Activated CD4-positive, alpha-beta T cell treated with anti-CD3 and anti-CD28 coated beads for 36 hours (primary cell): ENCODE measurements around the gene PCYOX1L. TPM values are rescaled to one million over a fixed set of nuclear protein-coding genes. Genes with fewer than 3 reads are reported as not detected.

Experiments used
- ATAC-seq: fragments of 200-7000 bp; cut with Tn5 transposase; one replicate; pipeline ENCODE4 v1.10.0; 2021; ENCODE audit warnings: mild to moderate bottlenecking, moderate library complexity
- CTCF ChIA-PET: fragments of 350-600 bp; sonication (Branson Sonifier 250); formaldehyde crosslinking; loops from one replicate; lab custom pipeline; 2021; ENCODE audit warnings: antibody characterized with exemption; lab: Charles Lee
- POLR2A ChIA-PET: fragments of 350-600 bp; sonication (Branson Sonifier 250); formaldehyde crosslinking; loops from one replicate; lab custom pipeline; 2021; ENCODE audit warnings: antibody characterized with exemption, inconsistent platforms; lab: Charles Lee
- DNase-seq: peaks from one replicate; pipeline ENCODE4 v3.0.0-alpha.2; 2020
- H3K27ac Mint-ChIP-seq: one replicate; pipeline ENCODE4 v1.8.0; 2021; ENCODE audit warnings: mixed read lengths
- H3K27me3 Mint-ChIP-seq: one replicate; pipeline ENCODE4 v1.8.0; 2021; ENCODE audit warnings: mixed read lengths
- H3K36me3 Mint-ChIP-seq: one replicate; pipeline ENCODE4 v1.8.0; 2021; ENCODE audit warnings: low read depth, mixed read lengths
- H3K4me1 Mint-ChIP-seq: one replicate; pipeline ENCODE4 v1.8.0; 2021; ENCODE audit warnings: mixed read lengths
- H3K4me3 Mint-ChIP-seq: one replicate; pipeline ENCODE4 v1.8.0; 2021; ENCODE audit warnings: mild to moderate bottlenecking, moderate library complexity, mixed read lengths
- H3K9me3 Mint-ChIP-seq: one replicate; pipeline ENCODE4 v1.8.0; 2021; ENCODE audit warnings: low read depth, mixed read lengths
- intact Hi-C, 2 experiments: fragments of 100-400 bp; cut with DNase I in 1 of 2; cut with micrococcal nuclease in 1 of 2; formaldehyde crosslinking; loops; one replicate each; pipeline versions ENCODE4 v1.14.2 to v1.15.1; 2022 to 2024; cut with DNase I, micrococcal nuclease
- total RNA-seq, 2 experiments: library from RNA; stranded (reverse); gene quantifications; one replicate each; pipeline ENCODE4 v1.2.3, GENCODE V29; 2021

Gene PCYOX1L
- total RNA-seq, 2 experiments from 2014 or later = 17.5 to 18.8 TPM

DNA sequence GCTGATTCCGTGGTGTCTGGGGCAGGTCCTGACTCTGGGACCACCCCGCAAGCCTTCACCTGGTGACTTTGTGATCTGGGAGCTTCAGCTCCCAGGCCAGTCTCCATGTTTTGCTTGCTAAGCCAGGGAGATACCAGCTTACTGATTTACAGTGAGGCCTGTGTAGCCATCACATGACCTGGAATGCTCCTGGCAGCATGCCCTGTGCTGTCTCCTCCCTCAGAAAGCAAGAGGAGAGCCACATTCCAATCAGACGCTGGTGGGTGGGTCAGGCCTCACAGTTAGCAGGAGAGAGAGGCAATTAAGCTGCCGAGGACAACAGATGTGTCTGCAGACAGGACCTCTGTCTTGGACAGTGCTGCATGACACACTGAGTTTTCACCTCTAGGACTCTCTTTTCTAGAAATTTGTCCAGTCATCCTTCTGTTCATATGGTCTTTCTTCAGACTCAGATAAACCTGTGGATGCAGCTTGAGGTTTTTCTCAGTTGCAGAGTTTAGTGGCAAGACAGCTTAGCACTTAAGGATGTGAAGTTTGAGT lies 37.0 kb upstream of the PCYOX1L start:
- H3K4me1 Mint-ChIP-seq = no peaks in the 10 kb centered on the region
- no peak for DNase-seq

DNA sequence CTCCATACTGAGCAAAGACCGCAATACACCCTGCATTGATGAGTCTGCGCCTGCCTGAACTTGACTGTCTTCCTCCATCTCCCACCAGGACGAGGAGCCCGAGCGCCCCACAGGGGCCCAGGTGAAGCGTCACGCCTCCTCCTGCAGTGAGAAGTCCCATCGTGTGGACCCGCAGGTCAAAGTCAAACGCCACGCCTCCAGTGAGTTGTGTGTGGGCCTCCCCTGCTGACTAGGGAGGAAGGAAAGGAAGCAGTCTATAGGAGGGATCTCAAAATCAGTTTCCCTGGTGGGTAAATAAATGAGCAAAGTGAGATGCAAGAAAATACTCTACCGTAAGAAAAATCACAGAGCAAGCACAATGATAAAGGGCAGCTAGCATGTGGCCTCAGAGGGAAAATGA lies 35.3 kb upstream of the PCYOX1L start:
- DNase-seq = no peak
- Mint-ChIP-seq H3K4me3 (no peak overlapping the region), H3K4me1 (no peaks in the 10 kb centered on the region), H3K9me3 (peaks cover 1% of the 10 kb centered on the region), H3K36me3 (no peaks in the 10 kb centered on the region), H3K27me3 (no peaks in the 10 kb centered on the region), H3K27ac (no peak overlapping the region)
- intact Hi-C loops = no loop called here
- ChIA-PET CTCF (interaction anchor here (1.3 to 4.4 kb wide), 2 partner anchors 45 to 117 kb away, joined by 4 to 22 read pairs; no protein-coding TSS in a partner anchor), POLR2A (no interaction called here)
- ATAC-seq = no peak

More for the DNA sequence above, 37.0 kb upstream of the PCYOX1L start:
- POLR2A ChIA-PET = no interaction called here
- peaks cover 1% of the 10 kb centered on the region for H3K9me3 Mint-ChIP-seq
- no peak overlapping the region for H3K4me3 Mint-ChIP-seq
- no peaks in the 10 kb centered on the region for H3K36me3 Mint-ChIP-seq
- intact Hi-C loops = no loop called here
- ATAC-seq = no peak
- no peak overlapping the region for H3K27ac Mint-ChIP-seq
- H3K27me3 Mint-ChIP-seq = no peaks in the 10 kb centered on the region
- CTCF ChIA-PET = interaction anchor here (0.9 to 2.9 kb wide), 6 partner anchors 8 to 63 kb away, joined by 3 to 14 read pairs (median 4); no protein-coding TSS in a partner anchor

DNA sequence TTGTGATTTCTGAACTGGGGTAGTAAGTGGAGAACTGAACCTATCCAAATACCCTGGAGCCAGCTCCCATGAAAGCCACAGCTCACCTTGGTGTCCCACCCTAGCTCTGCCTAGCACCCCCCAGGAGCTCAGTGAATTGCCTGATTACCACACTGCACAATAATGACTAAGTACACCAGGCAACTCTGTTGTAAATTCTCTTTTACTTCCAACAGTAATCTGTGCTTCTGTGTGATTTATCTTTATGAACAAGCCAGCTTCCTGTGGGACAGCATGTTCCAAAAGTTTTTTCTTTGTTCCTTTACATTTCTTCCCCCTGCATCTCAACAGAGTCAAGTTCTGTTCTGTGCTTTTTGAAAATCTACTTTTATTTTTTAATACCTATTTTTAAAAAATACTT lies 34.6 kb upstream of the PCYOX1L start:
- DNase-seq = no peak
- H3K27ac Mint-ChIP-seq = no peak overlapping the region
- no peak overlapping the region for H3K4me3 Mint-ChIP-seq
- POLR2A ChIA-PET = interaction anchor here (0.6 kb wide), 1 partner anchor 8 kb away, joined by 4 read pairs; no protein-coding TSS in a partner anchor
- no peaks in the 10 kb centered on the region for H3K27me3 Mint-ChIP-seq
- intact Hi-C loops = no loop called here
- CTCF ChIA-PET = interaction anchor here (0.8 to 4.4 kb wide), 7 partner anchors 9 to 122 kb away, joined by 3 to 22 read pairs (median 5); no protein-coding TSS in a partner anchor
- H3K9me3 Mint-ChIP-seq = peaks cover 1% of the 10 kb centered on the region
- H3K36me3 Mint-ChIP-seq = no peaks in the 10 kb centered on the region
- no peak for ATAC-seq
- no peaks in the 10 kb centered on the region for H3K4me1 Mint-ChIP-seq

DNA sequence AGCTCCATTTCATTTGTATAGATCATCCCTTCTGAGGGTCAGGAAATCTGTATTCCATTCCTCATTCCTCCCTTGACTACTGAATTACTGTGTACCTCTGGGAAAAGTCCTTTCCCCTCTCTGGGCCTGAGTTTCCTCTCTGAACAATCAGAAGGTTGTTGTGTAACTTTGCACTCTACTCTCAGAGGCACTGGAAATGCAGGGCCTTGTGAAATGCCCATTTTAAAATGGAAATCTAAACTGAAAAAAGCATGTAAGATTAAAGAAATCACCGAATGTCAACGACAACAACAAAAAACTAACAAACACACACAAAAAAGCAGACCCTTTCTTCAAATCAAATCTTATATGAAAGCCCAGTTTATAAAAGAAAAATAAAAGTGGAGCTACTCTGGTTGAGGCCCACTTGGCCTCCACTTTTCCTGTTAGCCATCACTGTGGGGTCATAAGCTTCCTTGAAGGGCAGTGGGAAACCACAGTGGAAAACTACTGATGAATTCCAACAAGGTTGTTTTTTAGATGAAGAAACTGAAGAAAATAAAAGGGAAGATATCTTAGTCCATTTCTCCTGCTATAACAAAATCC lies 34.1 kb upstream of the PCYOX1L start:
- ChIA-PET POLR2A (interaction anchor here (0.6 kb wide), 1 partner anchor 7 kb away, joined by 4 read pairs; no protein-coding TSS in a partner anchor), CTCF (interaction anchor here (0.7 to 4.4 kb wide), 8 partner anchors 9 to 123 kb away, joined by 3 to 22 read pairs (median 4); no protein-coding TSS in a partner anchor)
- H3K27ac Mint-ChIP-seq = no peak overlapping the region
- no peak overlapping the region for H3K4me3 Mint-ChIP-seq
- intact Hi-C loops = no loop called here
- DNase-seq = no peak
- no peaks in the 10 kb centered on the region for H3K27me3 Mint-ChIP-seq
- peaks cover 1% of the 10 kb centered on the region for H3K9me3 Mint-ChIP-seq
- ATAC-seq = no peak
- H3K4me1 Mint-ChIP-seq = no peaks in the 10 kb centered on the region
- H3K36me3 Mint-ChIP-seq = no peaks in the 10 kb centered on the region

DNA sequence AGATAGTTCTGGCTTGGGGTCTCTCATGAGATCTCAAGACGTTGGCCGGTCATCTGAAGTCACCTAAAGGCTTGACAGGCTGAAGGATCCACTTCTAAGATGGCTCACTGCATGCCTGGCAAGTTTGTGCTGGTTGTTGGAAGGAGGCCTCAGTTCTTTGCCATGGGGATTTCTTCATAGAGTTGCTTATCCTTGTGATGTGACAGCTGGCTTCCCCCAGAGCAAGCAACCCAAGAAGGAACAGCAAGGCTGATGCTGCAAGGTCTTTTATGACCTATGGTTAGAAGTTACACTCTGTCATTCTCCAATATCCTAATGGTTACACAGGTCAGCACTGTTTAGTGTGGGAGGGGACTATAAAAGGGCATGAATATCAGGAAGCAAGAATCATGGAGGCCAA lies 33.2 kb upstream of the PCYOX1L start:
- no peak for ATAC-seq
- H3K27me3 Mint-ChIP-seq = no peaks in the 10 kb centered on the region
- peaks cover 1% of the 10 kb centered on the region for H3K9me3 Mint-ChIP-seq
- DNase-seq = no peak
- CTCF ChIA-PET = interaction anchor here (0.7 to 4.4 kb wide), 4 partner anchors 10 to 82 kb away, joined by 3 to 22 read pairs (median 11); no protein-coding TSS in a partner anchor
- intact Hi-C loops = no loop called here
- no peak overlapping the region for H3K4me3 Mint-ChIP-seq
- H3K4me1 Mint-ChIP-seq = no peaks in the 10 kb centered on the region
- POLR2A ChIA-PET = no interaction called here
- H3K27ac Mint-ChIP-seq = no peak overlapping the region
- no peaks in the 10 kb centered on the region for H3K36me3 Mint-ChIP-seq

DNA sequence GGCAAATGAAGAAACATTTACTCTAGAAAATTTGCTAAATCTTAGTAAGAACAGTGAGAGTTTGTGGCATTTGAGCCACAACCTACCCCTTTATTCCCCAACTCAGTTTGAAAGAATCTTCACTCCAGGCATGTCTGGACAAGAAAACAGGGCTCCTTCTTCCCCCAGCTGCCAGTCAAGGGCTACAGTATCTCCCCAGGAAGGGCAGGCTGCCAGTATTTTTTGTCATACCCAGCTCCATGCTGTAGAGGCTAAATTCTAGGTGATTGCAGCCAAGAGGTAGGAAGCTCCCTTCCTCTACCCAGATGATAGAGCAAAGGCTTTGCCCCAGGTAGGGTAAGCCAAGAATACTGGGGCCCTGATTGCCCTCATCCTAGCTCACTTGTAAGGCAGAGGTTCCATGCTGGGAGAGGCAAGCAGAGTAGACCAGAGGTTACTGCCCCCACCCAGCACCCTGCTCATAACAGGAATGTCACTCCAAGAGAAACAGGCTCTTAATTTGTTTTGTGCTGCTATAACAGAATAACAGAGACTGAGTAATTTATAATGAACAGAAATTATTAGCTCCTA lies 32.6 kb upstream of the PCYOX1L start:
- no peaks in the 10 kb centered on the region for H3K27me3 Mint-ChIP-seq
- H3K27ac Mint-ChIP-seq = no peak overlapping the region
- H3K9me3 Mint-ChIP-seq = peaks cover 1% of the 10 kb centered on the region
- no peak overlapping the region for H3K4me3 Mint-ChIP-seq
- ATAC-seq = no peak
- POLR2A ChIA-PET = no interaction called here
- no peaks in the 10 kb centered on the region for H3K36me3 Mint-ChIP-seq
- no peaks in the 10 kb centered on the region for H3K4me1 Mint-ChIP-seq
- DNase-seq = no peak
- CTCF ChIA-PET = interaction anchor here (0.9 to 4.4 kb wide), 4 partner anchors 11 to 46 kb away, joined by 3 to 22 read pairs (median 11); no protein-coding TSS in a partner anchor
- intact Hi-C loops = no loop called here

DNA sequence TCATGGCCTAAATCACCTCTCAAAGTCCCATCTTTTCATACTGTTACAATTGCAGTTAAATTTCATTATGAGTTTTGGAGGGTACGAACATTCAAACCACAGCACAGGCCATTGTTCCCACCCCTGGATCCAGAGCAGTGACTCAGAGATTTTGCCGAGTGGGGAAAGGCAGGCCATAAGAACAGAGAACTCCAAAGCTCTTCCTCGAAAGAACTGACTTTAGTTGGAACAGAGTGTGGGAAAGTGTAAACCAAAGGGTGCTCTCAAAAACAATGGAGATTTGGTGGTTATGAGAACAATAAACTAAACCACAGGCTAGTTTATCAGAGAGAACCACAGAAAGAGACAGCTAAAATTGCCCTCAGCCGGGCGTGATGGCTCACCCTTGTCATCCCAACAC lies 32.0 kb upstream of the PCYOX1L start:
- Mint-ChIP-seq H3K36me3 (no peaks in the 10 kb centered on the region), H3K27me3 (no peaks in the 10 kb centered on the region), H3K4me3 (no peak overlapping the region), H3K27ac (no peak overlapping the region), H3K4me1 (no peaks in the 10 kb centered on the region), H3K9me3 (peaks cover 1% of the 10 kb centered on the region)
- DNase-seq = no peak
- intact Hi-C loops = no loop called here
- ChIA-PET CTCF (interaction anchor here (0.9 to 4.4 kb wide), 2 partner anchors 42 to 45 kb away, joined by 3 to 22 read pairs; no protein-coding TSS in a partner anchor), POLR2A (no interaction called here)
- no peak for ATAC-seq

DNA sequence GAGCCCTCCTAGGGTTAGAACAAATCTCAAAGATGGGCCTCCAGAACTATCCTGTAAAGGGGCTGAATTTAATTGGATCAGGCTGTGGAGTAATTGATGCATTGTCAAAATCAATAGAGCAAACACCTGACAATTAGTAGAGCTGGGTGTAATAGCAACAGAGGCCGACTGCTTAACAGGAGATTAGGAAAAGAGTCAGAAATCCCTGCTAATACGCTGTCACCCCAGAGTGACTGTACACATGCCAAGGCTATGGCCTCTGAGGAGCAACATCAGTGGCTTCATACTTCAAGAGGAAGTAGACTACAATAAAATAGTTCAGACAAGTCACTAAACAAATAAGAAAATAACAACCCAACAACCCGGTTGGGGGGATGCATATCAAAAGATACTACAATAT lies 31.2 kb upstream of the PCYOX1L start:
- ATAC-seq = no peak
- Mint-ChIP-seq H3K27me3 (no peaks in the 10 kb centered on the region), H3K4me1 (no peaks in the 10 kb centered on the region), H3K36me3 (no peaks in the 10 kb centered on the region), H3K27ac (no peak overlapping the region), H3K9me3 (peaks cover 1% of the 10 kb centered on the region), H3K4me3 (no peak overlapping the region)
- POLR2A ChIA-PET = no interaction called here
- intact Hi-C loops = no loop called here
- CTCF ChIA-PET = interaction anchor here (4.4 kb wide), 1 partner anchor 41 kb away, joined by 22 read pairs; no protein-coding TSS in a partner anchor
- no peak for DNase-seq

DNA sequence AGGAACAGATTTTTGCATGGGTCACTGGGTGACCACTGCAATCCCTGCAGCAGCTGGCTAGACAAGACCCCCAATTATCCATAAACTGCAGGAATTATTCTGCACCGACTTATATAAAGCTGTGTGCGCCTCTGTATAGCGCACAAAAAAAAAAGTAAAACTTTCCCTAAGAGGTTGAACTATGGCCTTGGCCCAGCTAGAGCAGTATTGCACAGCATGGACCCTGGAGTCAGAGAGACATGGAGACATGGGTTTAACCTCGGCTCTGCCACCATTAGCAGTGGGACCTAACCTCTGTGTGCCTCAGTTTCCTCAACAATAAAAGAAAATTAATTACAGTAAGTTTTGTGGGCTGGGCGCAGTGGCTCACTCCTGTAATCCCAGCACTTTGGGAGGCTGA lies 29.7 kb upstream of the PCYOX1L start:
- ATAC-seq = no peak
- Mint-ChIP-seq H3K4me1 (no peaks in the 10 kb centered on the region), H3K4me3 (no peak overlapping the region)

DNA sequence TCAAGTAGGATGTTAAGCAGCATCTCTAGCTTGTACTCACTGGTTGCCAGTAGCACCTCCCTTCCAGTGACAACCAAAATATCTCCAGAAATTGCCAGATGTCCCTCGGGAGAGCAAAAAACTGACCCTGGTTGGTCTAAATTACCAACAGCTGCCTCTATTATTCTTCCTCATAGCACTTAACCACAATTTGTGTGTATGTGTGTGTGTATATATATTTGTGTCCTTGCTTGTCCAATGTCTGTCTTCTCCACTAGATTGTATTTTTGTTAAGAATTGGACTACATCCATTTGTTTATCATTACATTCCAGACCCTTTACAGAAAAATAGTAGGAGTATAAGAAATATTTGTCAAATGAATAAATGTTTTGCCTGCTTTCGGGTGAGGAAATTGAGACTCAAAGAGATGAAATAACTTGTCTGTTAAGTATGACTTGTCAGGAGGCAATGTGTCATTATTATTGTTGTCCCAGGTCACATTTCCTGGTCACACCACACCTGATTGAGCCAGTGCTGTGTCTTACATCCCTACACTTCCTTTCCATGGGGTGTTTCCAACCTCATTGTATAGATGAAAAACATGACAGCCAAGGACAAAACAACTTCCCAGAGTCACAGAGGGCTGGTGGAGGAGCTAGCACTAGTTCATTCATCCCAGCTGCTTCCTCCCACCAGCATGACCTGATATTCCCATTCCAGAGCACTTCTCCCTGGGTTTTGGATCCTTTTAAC lies 24.0 kb upstream of the PCYOX1L start:
- DNase-seq (no peak), ATAC-seq (no peak)
- Mint-ChIP-seq H3K27ac (no peak overlapping the region), H3K27me3 (peaks cover 2% of the 10 kb centered on the region), H3K9me3 (no peaks in the 10 kb centered on the region), H3K4me3 (no peak overlapping the region), H3K36me3 (no peaks in the 10 kb centered on the region), H3K4me1 (no peaks in the 10 kb centered on the region)
- intact Hi-C loops = no loop called here
- ChIA-PET CTCF (interaction anchor here (1.0 to 1.2 kb wide), 2 partner anchors 10 to 32 kb away, joined by 3 to 5 read pairs; no protein-coding TSS in a partner anchor), POLR2A (no interaction called here)

More for the DNA sequence above, 29.7 kb upstream of the PCYOX1L start:
- H3K9me3 Mint-ChIP-seq = peaks cover 1% of the 10 kb centered on the region
- H3K27me3 Mint-ChIP-seq = no peaks in the 10 kb centered on the region
- H3K27ac Mint-ChIP-seq = no peak overlapping the region
- POLR2A ChIA-PET = no interaction called here
- CTCF ChIA-PET = no interaction called here
- H3K36me3 Mint-ChIP-seq = no peaks in the 10 kb centered on the region
- intact Hi-C loops = no loop called here
- no peak for DNase-seq

DNA sequence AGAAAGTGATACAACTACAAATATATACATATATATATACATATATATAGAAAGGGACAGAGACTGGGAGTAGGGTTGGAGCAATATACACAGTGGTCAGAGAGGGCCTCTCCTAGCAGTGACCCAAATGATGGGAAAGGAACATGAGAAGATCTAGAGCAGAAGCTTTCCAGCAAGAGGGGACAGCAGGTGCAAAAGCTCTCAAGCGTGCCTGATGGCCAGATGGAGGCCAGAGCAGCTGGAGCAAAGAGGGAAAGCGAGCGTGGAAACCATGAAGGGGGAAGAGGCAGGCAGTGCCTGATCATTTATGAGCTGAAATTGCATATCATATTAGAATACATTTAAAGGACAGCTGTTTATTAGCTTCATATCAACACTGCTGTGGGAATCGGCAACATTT lies 20.1 kb upstream of the PCYOX1L start:
- Mint-ChIP-seq H3K27me3 (peaks cover 2% of the 10 kb centered on the region), H3K27ac (no peak overlapping the region), H3K9me3 (no peaks in the 10 kb centered on the region), H3K4me1 (no peaks in the 10 kb centered on the region), H3K36me3 (no peaks in the 10 kb centered on the region), H3K4me3 (no peak overlapping the region)
- intact Hi-C loops = no loop called here
- CTCF ChIA-PET = interaction anchor here (0.8 kb wide), 1 partner anchor 31 kb away, joined by 3 read pairs; no protein-coding TSS in a partner anchor
- POLR2A ChIA-PET = no interaction called here
- ATAC-seq (no peak), DNase-seq (no peak)
